ENCODE data around the gene SF3A1.

SF3A1 gene

DNA sequence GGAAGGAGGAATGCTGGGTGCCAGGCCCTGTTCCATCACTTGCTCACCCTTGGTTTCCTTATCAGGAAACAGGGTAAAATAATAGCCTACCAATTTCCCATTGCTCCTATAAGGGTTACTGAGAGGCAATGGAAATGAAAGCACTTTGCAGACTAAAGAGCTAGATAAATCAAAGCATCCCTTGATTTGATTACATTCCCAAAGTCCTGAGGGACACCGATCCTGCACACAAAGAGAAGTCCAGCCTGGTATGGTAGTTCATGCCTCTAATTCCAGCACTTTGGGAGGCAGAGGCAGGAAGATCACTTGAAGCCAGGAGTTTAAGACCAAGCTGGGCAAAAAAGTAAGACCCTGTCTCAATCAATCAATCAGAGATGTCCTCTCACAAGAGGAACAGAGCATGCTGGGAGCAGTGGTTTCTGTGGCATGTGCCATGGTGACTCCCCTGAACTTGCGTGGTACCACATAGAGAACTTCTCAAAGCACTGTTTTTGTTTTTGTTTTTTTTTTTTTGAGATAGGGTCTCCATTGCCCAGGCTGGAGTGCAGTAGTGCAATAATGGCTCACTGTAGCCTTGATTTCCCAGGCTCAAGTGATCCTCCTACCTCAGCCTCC lies 40.6 kb downstream of the SF3A1 start:
- Histone ChIP-seq H3K4me3 (ENCODE audit: low read length) (no peak overlapping the region), H3K9me3 (ENCODE audit: insufficient read depth, low read depth, low read length) (no peaks in the 10 kb centered on the region), H3K36me3 (ENCODE audit: insufficient read depth, low read depth, low read length) (no peaks in the 10 kb centered on the region), H3K4me1 (ENCODE audit: insufficient read depth, low read length) (no peaks in the 10 kb centered on the region), H3K27ac (ENCODE audit: low read length) (no peak overlapping the region), H3K9ac (ENCODE audit: low read depth, low read length) (no peak overlapping the region), H3K27me3 (ENCODE audit: insufficient read depth, low read length) (no peaks in the 10 kb centered on the region)

DNA sequence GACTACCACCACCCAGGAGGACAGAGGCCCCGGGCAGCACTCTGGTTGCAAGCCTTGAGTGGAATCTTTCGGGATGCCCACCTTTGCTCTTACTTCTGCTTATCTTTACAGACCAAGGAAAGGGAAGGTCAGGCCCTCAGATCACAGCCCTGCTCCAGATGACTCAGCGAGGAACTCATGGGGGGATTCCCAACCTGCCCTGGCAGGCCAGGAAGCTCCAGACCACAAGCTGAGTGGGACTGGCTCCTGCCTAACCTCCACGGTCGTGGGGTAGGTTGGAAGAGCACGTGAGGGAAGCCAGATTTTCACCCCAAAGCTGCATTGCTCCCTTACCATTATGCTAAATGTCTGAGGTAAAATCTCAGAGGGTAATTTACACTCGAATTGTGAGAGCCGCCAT lies 41.8 kb downstream of the SF3A1 start:
- Histone ChIP-seq H3K27me3 (ENCODE audit: insufficient read depth, low read length) (no peaks in the 10 kb centered on the region), H3K4me1 (ENCODE audit: insufficient read depth, low read length) (no peaks in the 10 kb centered on the region), H3K36me3 (ENCODE audit: insufficient read depth, low read depth, low read length) (no peaks in the 10 kb centered on the region), H3K9ac (ENCODE audit: low read depth, low read length) (no peak overlapping the region), H3K27ac (ENCODE audit: low read length) (no peak overlapping the region), H3K9me3 (ENCODE audit: insufficient read depth, low read depth, low read length) (no peaks in the 10 kb centered on the region), H3K4me3 (ENCODE audit: low read length) (no peak overlapping the region)

DNA sequence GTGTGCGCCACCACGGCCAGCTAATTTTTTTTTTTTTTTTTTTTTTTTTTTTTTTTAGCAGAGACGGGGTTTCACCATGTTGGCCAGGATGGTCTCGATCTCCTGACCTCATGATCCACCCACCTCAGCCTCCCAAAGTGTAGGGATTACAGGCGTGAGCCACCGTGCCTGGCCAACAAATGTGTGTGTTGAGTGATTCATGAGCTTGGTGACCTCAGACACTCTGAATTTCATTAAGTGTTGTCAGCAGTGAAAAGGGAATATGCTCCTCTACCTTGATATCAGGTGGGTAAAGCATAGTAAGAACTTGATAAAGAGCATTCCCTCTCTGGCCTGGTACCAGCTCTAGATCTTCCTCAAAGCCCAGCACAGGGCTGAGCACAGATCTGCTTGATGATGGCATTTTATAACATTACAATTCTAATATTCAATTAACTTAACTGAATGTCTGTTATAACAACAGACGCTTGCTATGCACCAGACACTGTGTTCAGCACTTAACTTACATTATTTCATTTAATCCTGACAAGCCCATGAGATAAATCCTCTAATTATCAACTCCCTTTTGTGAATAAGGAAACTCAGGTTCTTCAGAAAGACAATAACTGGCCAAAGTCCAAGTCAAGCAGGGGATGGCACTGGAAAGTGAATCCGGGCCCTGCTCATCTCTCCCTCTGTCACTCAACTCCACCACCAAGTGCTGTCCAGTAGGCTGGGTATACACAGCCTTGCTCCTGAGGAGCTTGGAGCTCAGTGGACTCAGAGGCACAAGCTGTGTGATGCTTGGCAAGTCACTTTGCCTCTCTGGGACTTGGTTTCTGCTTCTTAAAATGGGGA lies 42.9 kb downstream of the SF3A1 start:
- Histone ChIP-seq H3K4me3 (ENCODE audit: low read length) (no peak overlapping the region), H3K9ac (ENCODE audit: low read depth, low read length) (no peak overlapping the region), H3K4me1 (ENCODE audit: insufficient read depth, low read length) (no peaks in the 10 kb centered on the region), H3K27ac (ENCODE audit: low read length) (no peak overlapping the region), H3K36me3 (ENCODE audit: insufficient read depth, low read depth, low read length) (no peaks in the 10 kb centered on the region), H3K9me3 (ENCODE audit: insufficient read depth, low read depth, low read length) (no peaks in the 10 kb centered on the region), H3K27me3 (ENCODE audit: insufficient read depth, low read length) (no peaks in the 10 kb centered on the region)

DNA sequence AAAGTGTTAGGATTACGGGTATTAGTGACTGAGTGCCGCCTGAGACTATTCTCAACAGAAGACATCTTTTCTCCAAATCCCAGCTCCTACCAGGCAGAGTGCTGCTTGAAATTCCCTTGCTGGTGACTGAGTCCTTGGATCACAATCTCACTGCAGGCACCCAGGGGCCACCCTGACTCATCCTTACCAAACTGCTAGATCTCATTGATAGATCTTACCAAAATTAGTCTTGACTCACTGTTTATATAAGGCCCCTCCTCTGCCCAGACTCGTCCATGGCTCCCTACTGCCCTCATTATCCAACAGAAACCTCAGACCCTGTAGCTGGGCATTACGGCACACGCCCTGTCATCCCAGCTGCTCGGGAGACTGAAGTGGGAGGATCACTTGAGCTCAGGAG lies 44.6 kb downstream of the SF3A1 start:
- Histone ChIP-seq H3K9me3 (ENCODE audit: insufficient read depth, low read depth, low read length) (no peaks in the 10 kb centered on the region), H3K27ac (ENCODE audit: low read length) (no peak overlapping the region), H3K4me1 (ENCODE audit: insufficient read depth, low read length) (no peaks in the 10 kb centered on the region), H3K9ac (ENCODE audit: low read depth, low read length) (no peak overlapping the region), H3K27me3 (ENCODE audit: insufficient read depth, low read length) (no peaks in the 10 kb centered on the region), H3K36me3 (ENCODE audit: insufficient read depth, low read depth, low read length) (no peaks in the 10 kb centered on the region), H3K4me3 (ENCODE audit: low read length) (no peak overlapping the region)

DNA sequence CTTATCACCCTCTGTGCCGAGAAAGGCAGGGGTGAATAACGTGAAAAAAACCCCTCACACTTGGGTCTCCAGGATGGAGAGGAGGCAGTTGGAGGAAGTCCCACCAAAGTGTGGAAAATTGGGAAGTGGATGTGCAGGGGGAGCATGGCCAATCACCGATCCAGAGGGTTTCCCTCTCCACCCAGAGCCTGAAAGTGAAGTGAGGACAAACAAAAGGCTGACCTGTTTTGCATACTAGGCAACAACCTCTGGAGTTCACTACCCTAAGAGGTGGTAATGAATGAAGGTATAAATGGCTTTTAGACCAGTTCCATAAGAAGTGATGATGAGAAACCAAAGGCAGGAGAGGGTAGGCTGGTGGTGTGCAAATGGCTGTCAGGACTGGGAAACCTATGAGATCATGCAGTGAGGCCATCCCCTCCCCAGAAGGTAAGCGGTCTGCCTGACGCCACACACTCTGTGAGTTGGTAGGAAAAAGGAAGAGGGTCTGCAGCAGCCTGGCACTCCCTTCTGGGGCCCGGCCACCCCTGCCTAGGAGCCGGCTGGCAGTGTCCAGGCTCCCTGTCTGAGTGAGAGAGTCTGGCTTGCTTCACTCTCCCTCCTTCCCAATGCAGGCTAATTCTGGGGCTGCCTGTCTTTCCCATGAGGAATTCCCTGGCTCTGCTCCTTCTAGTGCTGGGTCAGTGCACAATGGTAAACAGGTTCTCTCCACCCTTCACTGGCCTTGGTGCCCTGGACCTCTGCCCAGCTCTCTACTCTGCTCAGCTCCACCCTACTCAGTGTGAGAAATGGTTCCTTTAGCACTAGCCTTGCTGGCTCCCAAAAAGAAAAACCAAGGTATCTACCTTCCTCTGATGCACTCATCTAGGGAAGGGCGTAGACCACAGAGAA lies 45.6 kb downstream of the SF3A1 start:
- Histone ChIP-seq H3K36me3 (ENCODE audit: insufficient read depth, low read depth, low read length) (no peaks in the 10 kb centered on the region), H3K27ac (ENCODE audit: low read length) (no peak overlapping the region), H3K4me3 (ENCODE audit: low read length) (no peak overlapping the region), H3K9ac (ENCODE audit: low read depth, low read length) (no peak overlapping the region), H3K4me1 (ENCODE audit: insufficient read depth, low read length) (no peaks in the 10 kb centered on the region), H3K9me3 (ENCODE audit: insufficient read depth, low read depth, low read length) (no peaks in the 10 kb centered on the region), H3K27me3 (ENCODE audit: insufficient read depth, low read length) (no peaks in the 10 kb centered on the region)

DNA sequence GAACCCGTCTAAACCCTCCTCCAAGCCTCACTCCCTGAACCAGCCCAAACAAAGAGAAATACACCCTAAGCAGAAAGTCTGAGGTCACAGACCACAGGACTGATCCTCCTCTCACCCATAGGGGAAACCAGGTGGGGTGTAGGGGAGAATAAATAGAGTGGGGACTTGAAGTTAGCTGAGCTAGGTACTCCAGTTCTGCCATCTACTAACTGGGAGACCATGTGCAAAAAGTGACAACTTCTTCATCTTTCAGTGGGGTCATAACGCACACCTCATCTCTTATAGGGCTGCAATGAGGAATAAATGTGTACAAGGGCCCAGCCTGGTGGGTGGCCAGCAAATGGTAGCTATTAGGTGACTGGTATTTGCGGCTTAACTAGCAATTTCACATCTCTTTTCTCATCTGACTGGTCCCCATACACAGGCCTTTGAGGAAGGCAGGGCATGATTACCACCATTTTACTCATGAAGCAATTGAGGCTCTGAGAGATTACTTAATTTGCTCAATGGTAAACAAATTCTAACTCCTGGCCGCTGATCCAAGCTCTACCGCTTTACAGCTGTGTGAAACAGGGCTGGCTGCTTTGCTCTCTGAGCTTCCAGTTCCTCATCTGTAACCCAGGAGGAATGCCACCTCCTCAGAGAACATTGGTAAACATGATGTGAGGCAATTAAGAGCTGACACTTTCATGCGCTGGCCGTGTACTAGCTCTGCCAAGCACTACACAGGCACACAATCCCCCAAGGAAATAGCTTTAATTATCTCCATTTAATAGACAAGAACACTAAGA lies 46.5 kb downstream of the SF3A1 start:
- Histone ChIP-seq H3K4me1 (ENCODE audit: insufficient read depth, low read length) (no peaks in the 10 kb centered on the region), H3K36me3 (ENCODE audit: insufficient read depth, low read depth, low read length) (no peaks in the 10 kb centered on the region), H3K4me3 (ENCODE audit: low read length) (no peak overlapping the region), H3K9ac (ENCODE audit: low read depth, low read length) (no peak overlapping the region), H3K27me3 (ENCODE audit: insufficient read depth, low read length) (no peaks in the 10 kb centered on the region), H3K9me3 (ENCODE audit: insufficient read depth, low read depth, low read length) (no peaks in the 10 kb centered on the region), H3K27ac (ENCODE audit: low read length) (no peak overlapping the region)

GRCh38 chr22:30308518-30309230 lies 48.0 kb downstream of the SF3A1 start:
- Histone ChIP-seq H3K9ac (ENCODE audit: low read depth, low read length) (no peak overlapping the region), H3K36me3 (ENCODE audit: insufficient read depth, low read depth, low read length) (no peaks in the 10 kb centered on the region)

DNA sequence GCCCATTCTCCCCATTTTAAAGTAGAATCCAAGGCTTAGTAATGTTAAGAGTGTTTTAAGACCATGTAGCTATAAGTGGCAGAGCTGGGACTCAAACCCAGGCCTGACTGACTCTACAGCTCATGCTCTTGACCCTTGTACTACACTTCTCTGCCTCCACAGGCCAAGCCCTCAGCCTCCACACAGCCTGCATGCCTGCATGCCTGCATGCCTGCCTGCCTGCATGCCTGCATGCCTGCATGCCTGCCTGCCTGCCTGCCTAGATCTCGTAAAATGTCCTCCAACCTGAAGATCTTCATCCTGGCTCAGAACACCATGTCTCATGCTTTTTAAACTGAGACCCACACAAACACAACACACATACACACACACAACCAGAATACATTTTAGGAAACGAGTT lies 48.6 kb downstream of the SF3A1 start:
- no peaks in the 10 kb centered on the region for H3K27me3 ChIP-seq (ENCODE audit: insufficient read depth, low read length)
- H3K36me3 ChIP-seq (ENCODE audit: insufficient read depth, low read depth, low read length), result no peaks in the 10 kb centered on the region
- no peak overlapping the region for H3K4me3 ChIP-seq (ENCODE audit: low read length)
- no peaks in the 10 kb centered on the region for H3K9me3 ChIP-seq (ENCODE audit: insufficient read depth, low read depth, low read length)
- H3K27ac ChIP-seq (ENCODE audit: low read length), result no peak overlapping the region
- no peaks in the 10 kb centered on the region for H3K4me1 ChIP-seq (ENCODE audit: insufficient read depth, low read length)
- no peak overlapping the region for H3K9ac ChIP-seq (ENCODE audit: low read depth, low read length)

More at GRCh38 chr22:30308518-30309230, 48.0 kb downstream of the SF3A1 start:
- Histone ChIP-seq H3K4me3 (ENCODE audit: low read length) (no peak overlapping the region), H3K9me3 (ENCODE audit: insufficient read depth, low read depth, low read length) (no peaks in the 10 kb centered on the region), H3K27me3 (ENCODE audit: insufficient read depth, low read length) (no peaks in the 10 kb centered on the region), H3K27ac (ENCODE audit: low read length) (no peak overlapping the region), H3K4me1 (ENCODE audit: insufficient read depth, low read length) (no peaks in the 10 kb centered on the region)

- no peak overlapping the region for H3K9ac ChIP-seq (ENCODE audit: low read depth, low read length)
Observed at GRCh38 chr22:30307041-30307574, 49.6 kb downstream of the SF3A1 start.

GRCh38 chr22:30306627-30307011 lies 50.1 kb downstream of the SF3A1 start:
- Histone ChIP-seq H3K27me3 (ENCODE audit: insufficient read depth, low read length) (no peaks in the 10 kb centered on the region), H3K4me1 (ENCODE audit: insufficient read depth, low read length) (no peaks in the 10 kb centered on the region), H3K27ac (ENCODE audit: low read length) (no peak overlapping the region), H3K9ac (ENCODE audit: low read depth, low read length) (no peak overlapping the region), H3K4me3 (ENCODE audit: low read length) (no peak overlapping the region), H3K36me3 (ENCODE audit: insufficient read depth, low read depth, low read length) (no peaks in the 10 kb centered on the region), H3K9me3 (ENCODE audit: insufficient read depth, low read depth, low read length) (no peaks in the 10 kb centered on the region)

More at GRCh38 chr22:30307041-30307574, 49.6 kb downstream of the SF3A1 start:
- Histone ChIP-seq H3K27ac (ENCODE audit: low read length) (no peak overlapping the region), H3K4me3 (ENCODE audit: low read length) (no peak overlapping the region), H3K9me3 (ENCODE audit: insufficient read depth, low read depth, low read length) (no peaks in the 10 kb centered on the region), H3K27me3 (ENCODE audit: insufficient read depth, low read length) (no peaks in the 10 kb centered on the region), H3K36me3 (ENCODE audit: insufficient read depth, low read depth, low read length) (no peaks in the 10 kb centered on the region), H3K4me1 (ENCODE audit: insufficient read depth, low read length) (no peaks in the 10 kb centered on the region)
